SK-N-SH (cell line): ENCODE results near the gene DOCK6. TPM values are rescaled to one million over a fixed set of nuclear protein-coding genes. Genes with fewer than 3 reads are reported as not detected.

Source experiments
- CTCF ChIA-PET: fragments of 300-600, 350-600 bp; formaldehyde crosslinking; extraction: SDS; loops from one replicate; lab custom pipeline; 2021; lab: Yijun Ruan, JAX
- POLR2A ChIA-PET: fragments of 350-600 bp; sonication (Branson Sonifier 250); formaldehyde crosslinking; extraction: SDS; loops from one replicate; lab custom pipeline; 2020; ENCODE audit warnings: antibody characterized with exemption, inconsistent platforms; lab: Yijun Ruan, JAX
- DNase-seq: peaks from one replicate; pipeline ENCODE4 v3.0.0; 2012
- H2AFZ ChIP-seq: fragments of 200-600 bp; sonication (generic); 2 replicates; pipeline ENCODE4 v1.8.1; 2016; ENCODE audit warnings: antibody characterized with exemption, mild to moderate bottlenecking, low read depth
- H3F3A ChIP-seq: fragments of 200-600 bp; sonication (generic); replicated peaks from 2 replicates; pipeline ENCODE3; 2016; ENCODE audit warnings: antibody characterized with exemption, mild to moderate bottlenecking; ENCODE audit not compliant: insufficient read depth
- H3K27ac ChIP-seq, 2 experiments: fragments of 200-500 bp in 1 of 2; fragments of 200-600 bp in 1 of 2; sonication (Bioruptor generic) in 1 of 2; sonication (generic), shearing (Covaris generic) in 1 of 2; 2 replicates each; pipeline versions ENCODE4 v1.5.1 to v1.6.1; 2014 to 2016; ENCODE audit warnings: low read depth in 2 of 2, inconsistent platforms in 1 of 2, low read length in 1 of 2, mild to moderate bottlenecking in 1 of 2, mixed read lengths in 1 of 2
- H3K27me3 ChIP-seq: fragments of 200-600 bp; sonication (generic), shearing (Covaris generic); 2 replicates; pipeline ENCODE4 v1.6.1; 2016; ENCODE audit warnings: mixed run types; ENCODE audit not compliant: insufficient read depth
- H3K36me3 ChIP-seq, 2 experiments: fragments of 200-500 bp in 1 of 2; fragments of 200-600 bp in 1 of 2; sonication (Bioruptor generic) in 1 of 2; sonication (generic) in 1 of 2; replicated peaks in 1 of 2; 2 replicates each; pipeline versions ENCODE3 to v1.5.1; 2014 to 2016; ENCODE audit warnings: low read length in 1 of 2, mild to moderate bottlenecking in 1 of 2; ENCODE audit not compliant: insufficient read depth in 2 of 2, control insufficient read depth in 1 of 2
- H3K4me1 ChIP-seq, 2 experiments: fragments of 200-500 bp in 1 of 2; fragments of 200-600 bp in 1 of 2; sonication (Bioruptor generic) in 1 of 2; sonication (generic), shearing (Covaris generic) in 1 of 2; 2 replicates each; pipeline versions ENCODE4 v1.5.1 to v1.6.1; 2014 to 2016; ENCODE audit warnings: low read depth in 1 of 2, low read length in 1 of 2, mixed run types in 1 of 2; ENCODE audit not compliant: insufficient read depth in 2 of 2, control insufficient read depth in 1 of 2
- H3K4me2 ChIP-seq: fragments of 200-600 bp; sonication (generic), shearing (Covaris generic); 2 replicates; pipeline ENCODE4 v1.6.1; 2017; ENCODE audit warnings: mixed run types
- H3K4me3 ChIP-seq, 2 experiments: fragments of 200-500 bp in 1 of 2; fragments of 200-600 bp in 1 of 2; sonication (Bioruptor generic) in 1 of 2; sonication (generic), shearing (Covaris generic) in 1 of 2; 2 replicates each; pipeline versions ENCODE4 v1.5.1 to v1.8.1; 2014 to 2016; ENCODE audit warnings: low read depth in 2 of 2, inconsistent platforms in 1 of 2, low read length in 1 of 2, mild to moderate bottlenecking in 1 of 2, mixed read lengths in 1 of 2, moderate library complexity in 1 of 2
- H3K79me2 ChIP-seq: fragments of 200-600 bp; sonication (generic); 2 replicates; pipeline ENCODE4 v1.8.1; 2017; ENCODE audit warnings: mild to moderate bottlenecking; ENCODE audit not compliant: insufficient read depth
- H3K9ac ChIP-seq: fragments of 200-600 bp; sonication (generic); 2 replicates; pipeline ENCODE4 v1.6.1; 2017; ENCODE audit warnings: mixed run types
- H3K9me2 ChIP-seq: fragments of 200-600 bp; sonication (generic); 2 replicates; pipeline ENCODE4 v1.6.1; 2017; ENCODE audit warnings: mixed run types
- H3K9me3 ChIP-seq: fragments of 200-600 bp; sonication (generic); 2 replicates; pipeline ENCODE4 v1.6.1; 2017; ENCODE audit warnings: mixed run types, mild to moderate bottlenecking, moderate library complexity
- H4K20me1 ChIP-seq: fragments of 200-600 bp; sonication (generic); 2 replicates; pipeline ENCODE4 v1.6.1; 2017; ENCODE audit warnings: mild to moderate bottlenecking, mixed run types; ENCODE audit not compliant: insufficient read depth
- EZH2phosphoT487 ChIP-seq: fragments of 200-600 bp; sonication (generic); IDR thresholded peaks from 2 replicates; pipeline ENCODE4 v1.6.1; 2017; ENCODE audit warnings: low read depth, mixed run types, mild to moderate bottlenecking, antibody characterized with exemption, moderate library complexity, borderline replicate concordance
- FOXJ3 ChIP-seq: sonication (generic); formaldehyde crosslinking; IDR thresholded peaks from 2 replicates; pipeline ENCODE4 v1.5.1; 2020; ENCODE audit warnings: mild to moderate bottlenecking, missing genetic modification reagents
- FOXM1 ChIP-seq: IDR thresholded peaks from 2 replicates; pipeline ENCODE4 v1.4.0; 2012; ENCODE audit warnings: low read depth, mild to moderate bottlenecking
- GABPA ChIP-seq: IDR thresholded peaks from 2 replicates; pipeline ENCODE4 v1.4.0; 2012; ENCODE audit warnings: low read depth, mild to moderate bottlenecking
- JUND ChIP-seq: IDR thresholded peaks from 2 replicates; pipeline ENCODE4 v1.4.0; 2012
- MEF2A ChIP-seq: IDR thresholded peaks from 2 replicates; pipeline ENCODE4 v1.4.0; 2012; ENCODE audit warnings: low read depth, borderline replicate concordance
- NFIC ChIP-seq: IDR thresholded peaks from 2 replicates; pipeline ENCODE4 v1.4.0; 2012; ENCODE audit warnings: borderline replicate concordance
- NRF1 ChIP-seq: IDR thresholded peaks from 2 replicates; pipeline ENCODE4 v1.6.1; 2012; ENCODE audit warnings: low read depth, mild to moderate bottlenecking, low read length
- POLR2AphosphoS5 ChIP-seq: IDR thresholded peaks from 2 replicates; pipeline ENCODE4 v1.6.1; 2012; ENCODE audit warnings: low read depth, low read length
- RAD21 ChIP-seq: IDR thresholded peaks from 2 replicates; pipeline ENCODE4 v1.6.1; 2012; ENCODE audit warnings: mild to moderate bottlenecking, low read length
- RCOR1 ChIP-seq: fragments of 150-350 bp; IDR thresholded peaks from 2 replicates; pipeline ENCODE4 v1.6.1; 2017; ENCODE audit warnings: antibody characterized with exemption, low read length
- RFX5 ChIP-seq: IDR thresholded peaks from 2 replicates; pipeline ENCODE4 v1.6.1; 2012; ENCODE audit warnings: mild to moderate bottlenecking, improper control_type of control experiment, low read length
- SIN3A ChIP-seq: IDR thresholded peaks from 2 replicates; pipeline ENCODE4 v1.6.1; 2012; ENCODE audit warnings: low read depth, mild to moderate bottlenecking, low read length, moderate library complexity, borderline replicate concordance
- SMC3 ChIP-seq: IDR thresholded peaks from 2 replicates; pipeline ENCODE4 v1.6.1; 2012; ENCODE audit warnings: low read depth, low read length, improper control_type of control experiment
- TCF12 ChIP-seq: IDR thresholded peaks from 2 replicates; pipeline ENCODE4 v1.4.0; 2012
- TEAD4 ChIP-seq: IDR thresholded peaks from 2 replicates; pipeline ENCODE4 v1.4.0; 2012; ENCODE audit warnings: mild to moderate bottlenecking, borderline replicate concordance; ENCODE audit not compliant: insufficient read depth
- YY1 ChIP-seq: IDR thresholded peaks from 2 replicates; pipeline ENCODE4 v1.4.0; 2012; ENCODE audit warnings: low read depth, mild to moderate bottlenecking
- whole genome bisulfite sequencing: methylation state at CpG from one replicate; pipeline ENCODE4 v1.1.6; 2017; ENCODE audit warnings: low lambda C conversion rate; 5-methylcytosine and 5-hydroxymethylcytosine counted together
- polyA plus RNA-seq, 3 experiments: library from polyadenylated mRNA; depleted of rRNA; stranded (reverse); fragments of >200 nt; gene quantifications; 2 replicates each; pipeline ENCODE4 v1.2.3, GENCODE V29; 2012
- TF ChIP-seq, protein P1 (sequence below): IDR thresholded peaks from 2 replicates; pipeline ENCODE4; 2012
- TF ChIP-seq, protein P2 (sequence below): IDR thresholded peaks from 2 replicates; pipeline ENCODE4 v1.4.0; 2012; ENCODE audit warnings: low read depth, borderline replicate concordance

Gene DOCK6
- polyA plus RNA-seq, 1 of the 3 experiments (the other 2 are of a cell fraction) = 18.3 TPM

DNA sequence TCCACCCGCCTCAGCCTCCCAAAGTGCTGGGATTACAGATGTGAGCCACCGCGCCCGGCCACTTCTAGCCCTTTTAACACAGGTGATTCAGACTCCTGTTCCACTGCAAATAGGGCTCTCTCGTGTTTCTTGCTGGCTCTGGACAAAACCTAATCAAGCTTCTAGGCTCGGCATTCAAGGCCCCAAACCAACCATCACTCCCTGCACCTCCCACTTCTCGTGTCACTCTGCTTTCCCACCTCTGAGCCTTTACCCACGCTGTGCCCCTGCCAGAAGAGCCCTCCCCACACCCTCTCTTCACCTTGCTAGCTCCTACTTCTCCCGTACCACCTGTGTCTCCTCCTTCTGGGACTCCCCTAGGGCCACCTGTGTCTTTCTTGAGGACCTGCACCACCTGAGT is 84.7 kb downstream of the DOCK6 start:
- Histone ChIP-seq H3K9me2 (no peaks in the 10 kb centered on the region), H3K9me3 (no peaks in the 10 kb centered on the region), H3K4me2 (no peak overlapping the region), H2AFZ (no peak overlapping the region), H3K9ac (no peak overlapping the region), H4K20me1 (peaks cover 4% of the 10 kb centered on the region; the same call in 1 of the 2 replicates), H3F3A (peaks cover 4% of the 10 kb centered on the region), H3K4me1 (no peaks in the 10 kb centered on the region), H3K79me2 (peaks cover 31% of the 10 kb centered on the region), H3K27ac (no peak overlapping the region), H3K4me3 (no peak overlapping the region), H3K36me3 (peaks cover 38 to 59% of the 10 kb centered on the region in 2 experiments), H3K27me3 (no peaks in the 10 kb centered on the region)
- DNase-seq = no peak
- CTCF ChIA-PET = interaction anchor here (0.6 to 1.8 kb wide), 3 partner anchors 11 to 41 kb away, joined by 3 to 4 read pairs (median 3); no protein-coding TSS in a partner anchor
- TF ChIP-seq SMC3 = no peak
- TF ChIP-seq FOXM1 = no peak
- TF ChIP-seq RCOR1 = no peak
- no peak for TF ChIP-seq YY1
- no peak for TF ChIP-seq POLR2AphosphoS5
- TF ChIP-seq TCF12 = no peak
- no peak for TF ChIP-seq NFIC
- WGBS = 98% methylated on average over 9 of the region's 9 CpGs
- POLR2A ChIA-PET = interaction anchor here (0.8 kb wide), 1 partner anchor 21 kb away, joined by 3 read pairs; no protein-coding TSS in a partner anchor

- POLR2A ChIA-PET = no interaction called here
- CTCF ChIA-PET = interaction anchor here (1.1 kb wide), 1 partner anchor 40 kb away, joined by 3 read pairs; no protein-coding TSS in a partner anchor
Observed at GRCh38 chr19:11176466-11177193, 85.7 kb downstream of the DOCK6 start.

GRCh38 chr19:11175920-11176319 is 86.4 kb downstream of the DOCK6 start:
- Histone ChIP-seq H3K4me3 (no peak overlapping the region), H3K27ac (no peak overlapping the region), H3K4me1 (no peaks in the 10 kb centered on the region), H4K20me1 (no peaks in the 10 kb centered on the region), H3K9me2 (no peaks in the 10 kb centered on the region), H3K4me2 (no peak overlapping the region), H3K27me3 (no peaks in the 10 kb centered on the region), H3K9me3 (no peaks in the 10 kb centered on the region), H3K36me3 (peaks cover 42 to 59% of the 10 kb centered on the region in 2 experiments), H2AFZ (no peak overlapping the region), H3K79me2 (peaks cover 19% of the 10 kb centered on the region; the same call in 1 of the 2 replicates), H3K9ac (no peak overlapping the region), H3F3A (no peaks in the 10 kb centered on the region)
- DNase-seq = no peak
- ChIA-PET CTCF (no interaction called here), POLR2A (interaction anchor here (0.6 kb wide), 1 partner anchor 20 kb away, joined by 3 read pairs; the partner anchor contains the start of gene SPC24)
- 96% methylated on average over 7 of the region's 7 CpGs for whole genome bisulfite sequencing
- TF ChIP-seq EZH2phosphoT487 (no peak), FOXJ3 (CRISPR knock-in tag) (no peak), RFX5 (no peak), MEF2A (no peak), JUND (no peak), YY1 (no peak), GABPA (no peak), TEAD4 (no peak), SIN3A (no peak), RCOR1 (no peak), FOXM1 (no peak)
- TF ChIP-seq, protein P1, sequence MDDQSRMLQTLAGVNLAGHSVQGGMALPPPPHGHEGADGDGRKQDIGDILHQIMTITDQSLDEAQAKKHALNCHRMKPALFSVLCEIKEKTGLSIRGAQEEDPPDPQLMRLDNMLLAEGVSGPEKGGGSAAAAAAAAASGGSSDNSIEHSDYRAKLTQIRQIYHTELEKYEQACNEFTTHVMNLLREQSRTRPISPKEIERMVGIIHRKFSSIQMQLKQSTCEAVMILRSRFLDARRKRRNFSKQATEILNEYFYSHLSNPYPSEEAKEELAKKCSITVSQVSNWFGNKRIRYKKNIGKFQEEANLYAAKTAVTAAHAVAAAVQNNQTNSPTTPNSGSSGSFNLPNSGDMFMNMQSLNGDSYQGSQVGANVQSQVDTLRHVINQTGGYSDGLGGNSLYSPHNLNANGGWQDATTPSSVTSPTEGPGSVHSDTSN = no peak
- TF ChIP-seq, protein P2, sequence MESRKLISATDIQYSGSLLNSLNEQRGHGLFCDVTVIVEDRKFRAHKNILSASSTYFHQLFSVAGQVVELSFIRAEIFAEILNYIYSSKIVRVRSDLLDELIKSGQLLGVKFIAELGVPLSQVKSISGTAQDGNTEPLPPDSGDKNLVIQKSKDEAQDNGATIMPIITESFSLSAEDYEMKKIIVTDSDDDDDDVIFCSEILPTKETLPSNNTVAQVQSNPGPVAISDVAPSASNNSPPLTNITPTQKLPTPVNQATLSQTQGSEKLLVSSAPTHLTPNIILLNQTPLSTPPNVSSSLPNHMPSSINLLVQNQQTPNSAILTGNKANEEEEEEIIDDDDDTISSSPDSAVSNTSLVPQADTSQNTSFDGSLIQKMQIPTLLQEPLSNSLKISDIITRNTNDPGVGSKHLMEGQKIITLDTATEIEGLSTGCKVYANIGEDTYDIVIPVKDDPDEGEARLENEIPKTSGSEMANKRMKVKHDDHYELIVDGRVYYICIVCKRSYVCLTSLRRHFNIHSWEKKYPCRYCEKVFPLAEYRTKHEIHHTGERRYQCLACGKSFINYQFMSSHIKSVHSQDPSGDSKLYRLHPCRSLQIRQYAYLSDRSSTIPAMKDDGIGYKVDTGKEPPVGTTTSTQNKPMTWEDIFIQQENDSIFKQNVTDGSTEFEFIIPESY = no peak

More at GRCh38 chr19:11176466-11177193, 85.7 kb downstream of the DOCK6 start:
- 88% methylated on average over 16 of the region's 18 CpGs for WGBS
- peaks cover 4% of the 10 kb centered on the region; the same call in 1 of the 2 replicates for H4K20me1 ChIP-seq
- no peak overlapping the region for H2AFZ ChIP-seq
- no peaks in the 10 kb centered on the region for H3K9me3 ChIP-seq
- no peaks in the 10 kb centered on the region for H3K27me3 ChIP-seq
- H3K9me2 ChIP-seq = no peaks in the 10 kb centered on the region
- H3K36me3 ChIP-seq = peaks cover 42 to 60% of the 10 kb centered on the region in 2 experiments
- no peak overlapping the region for H3K27ac ChIP-seq
- H3K9ac ChIP-seq = no peak overlapping the region
- no peak overlapping the region for H3K4me2 ChIP-seq
- no peaks in the 10 kb centered on the region for H3F3A ChIP-seq
- no peaks in the 10 kb centered on the region for H3K4me1 ChIP-seq
- no peak for TF ChIP-seq NRF1
- TF ChIP-seq YY1 = no peak
- no peak for TF ChIP-seq POLR2AphosphoS5
- TF ChIP-seq RAD21 = no peak
- peaks cover 25% of the 10 kb centered on the region; the same call in 1 of the 2 replicates for H3K79me2 ChIP-seq
- no peak overlapping the region for H3K4me3 ChIP-seq
- DNase-seq = peak; percentile 20
